H1 (cell line): ENCODE data around the gene ERLIN1.

ENCODE experiments used
- ATF3 ChIP-seq: IDR thresholded peaks from 2 replicates; pipeline ENCODE4 v1.6.1; 2011; ENCODE audit warnings: low read depth, mild to moderate bottlenecking, low read length; ENCODE audit not compliant: insufficient read depth
- CHD2 ChIP-seq: IDR thresholded peaks from 2 replicates; pipeline ENCODE4 v1.6.1; 2012; ENCODE audit warnings: low read length, improper control_type of control experiment
- EP300 ChIP-seq, 2 experiments: IDR thresholded peaks; 1 replicate in 1 of 2; 2 replicates in 1 of 2; pipeline ENCODE4 v1.6.1; 2011 to 2012; ENCODE audit warnings: low read depth in 2 of 2, low read length in 2 of 2, mild to moderate bottlenecking in 2 of 2, borderline replicate concordance in 1 of 2, inconsistent platforms in 1 of 2, moderate library complexity in 1 of 2
- HDAC6 ChIP-seq: IDR thresholded peaks from one replicate; pipeline ENCODE4 v1.7.1; 2012; ENCODE audit warnings: low read depth, mild to moderate bottlenecking, inconsistent platforms, low read length, moderate library complexity
- JUN ChIP-seq: IDR thresholded peaks from 2 replicates; pipeline ENCODE4 v1.6.1; 2011; ENCODE audit warnings: low read depth, mild to moderate bottlenecking, improper control_type of control experiment, low read length
- JUND ChIP-seq: IDR thresholded peaks from 2 replicates; pipeline ENCODE4 v1.6.1; 2011; ENCODE audit warnings: mild to moderate bottlenecking, improper control_type of control experiment, low read length
- NANOG ChIP-seq: IDR thresholded peaks from 2 replicates; pipeline ENCODE4 v1.6.1; 2011; ENCODE audit warnings: low read length, low read depth, mild to moderate bottlenecking, inconsistent platforms; ENCODE audit not compliant: insufficient read depth, poor library complexity, severe bottlenecking
- POLR2AphosphoS5 ChIP-seq: IDR thresholded peaks from 2 replicates; pipeline ENCODE4 v1.6.1; 2011; ENCODE audit warnings: low read depth, low read length
- SIN3A ChIP-seq, 2 experiments: IDR thresholded peaks in 1 of 2; conservative IDR thresholded peaks in 1 of 2; 2 replicates each; pipeline ENCODE4 v1.6.1; 2011 to 2012; ENCODE audit warnings: low read length in 2 of 2, improper control_type of control experiment in 1 of 2, low read depth in 1 of 2, mild to moderate bottlenecking in 1 of 2
- SUZ12 ChIP-seq: fragments of 200-600 bp; sonication (generic); IDR thresholded peaks from 2 replicates; pipeline ENCODE4 v1.6.1; 2012; ENCODE audit warnings: mild to moderate bottlenecking, inconsistent platforms, low read length, moderate library complexity, mixed read lengths
- ZNF274 ChIP-seq: IDR thresholded peaks from 2 replicates; pipeline ENCODE4 v1.7.0; 2012; ENCODE audit warnings: low read length, borderline replicate concordance; ENCODE audit errors: extremely low read depth
- TF ChIP-seq, protein P1 (sequence below), 3 experiments: IDR thresholded peaks; 1 replicate in 2 of 3; 2 replicates in 1 of 3; pipeline versions ENCODE4 v1.5.1 to v1.6.1; 2011; ENCODE audit warnings: low read length in 3 of 3, mild to moderate bottlenecking in 3 of 3, inconsistent platforms in 2 of 3, low read depth in 1 of 3, moderate library complexity in 1 of 3; ENCODE audit not compliant: insufficient read depth in 1 of 3; ENCODE audit errors: control extremely low read depth in 1 of 3

DNA sequence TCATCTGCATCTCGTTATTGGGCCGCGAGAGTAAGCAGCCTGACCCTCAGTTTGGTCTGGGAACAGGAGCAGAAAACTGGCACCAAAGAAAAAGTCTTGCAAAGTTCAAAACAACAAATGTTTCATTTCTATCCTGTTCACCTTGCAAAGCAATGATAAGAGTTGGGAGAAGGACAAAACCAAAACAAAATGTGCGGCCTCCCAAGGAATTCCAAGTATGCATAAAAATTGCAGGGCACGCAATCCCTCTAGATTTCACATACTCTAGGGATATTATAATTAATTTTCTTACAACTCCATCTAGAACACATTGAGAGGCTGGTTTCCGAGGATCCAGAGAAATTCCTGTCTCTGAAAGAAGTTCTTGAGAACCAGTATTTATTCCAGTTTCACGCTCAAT lies 23.5 kb upstream of the ERLIN1 start:
- no peak for TF ChIP-seq SUZ12
- TF ChIP-seq, protein P1, sequence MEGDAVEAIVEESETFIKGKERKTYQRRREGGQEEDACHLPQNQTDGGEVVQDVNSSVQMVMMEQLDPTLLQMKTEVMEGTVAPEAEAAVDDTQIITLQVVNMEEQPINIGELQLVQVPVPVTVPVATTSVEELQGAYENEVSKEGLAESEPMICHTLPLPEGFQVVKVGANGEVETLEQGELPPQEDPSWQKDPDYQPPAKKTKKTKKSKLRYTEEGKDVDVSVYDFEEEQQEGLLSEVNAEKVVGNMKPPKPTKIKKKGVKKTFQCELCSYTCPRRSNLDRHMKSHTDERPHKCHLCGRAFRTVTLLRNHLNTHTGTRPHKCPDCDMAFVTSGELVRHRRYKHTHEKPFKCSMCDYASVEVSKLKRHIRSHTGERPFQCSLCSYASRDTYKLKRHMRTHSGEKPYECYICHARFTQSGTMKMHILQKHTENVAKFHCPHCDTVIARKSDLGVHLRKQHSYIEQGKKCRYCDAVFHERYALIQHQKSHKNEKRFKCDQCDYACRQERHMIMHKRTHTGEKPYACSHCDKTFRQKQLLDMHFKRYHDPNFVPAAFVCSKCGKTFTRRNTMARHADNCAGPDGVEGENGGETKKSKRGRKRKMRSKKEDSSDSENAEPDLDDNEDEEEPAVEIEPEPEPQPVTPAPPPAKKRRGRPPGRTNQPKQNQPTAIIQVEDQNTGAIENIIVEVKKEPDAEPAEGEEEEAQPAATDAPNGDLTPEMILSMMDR (IDR thresholded peaks at IDR 0.05; ENCODE audit: control extremely low read depth in 1 of 3, insufficient read depth in 1 of 3, low read depth in 1 of 3, low read length in 3 of 3): no peak
- TF ChIP-seq POLR2AphosphoS5: no peak
- TF ChIP-seq NANOG: no peak
- TF ChIP-seq ATF3: no peak
- no peak for TF ChIP-seq SIN3A (conservative IDR thresholded peaks at IDR 0.05 in 1 of 2, IDR thresholded peaks at IDR 0.05 in 1 of 2; ENCODE audit: low read depth in 1 of 2, low read length in 2 of 2)
- no peak for TF ChIP-seq EP300 (IDR thresholded peaks at IDR 0.05; ENCODE audit: borderline replicate concordance in 1 of 2, low read depth in 2 of 2, low read length in 2 of 2)
- TF ChIP-seq CHD2: no peak
- TF ChIP-seq ZNF274: no peak
- no peak for TF ChIP-seq JUN
- no peak for TF ChIP-seq HDAC6
- no peak for TF ChIP-seq JUND
